HepG2 (cell line): ENCODE data around the gene CHMP5. TPM values are rescaled to one million over a fixed set of nuclear protein-coding genes. Genes with fewer than 3 reads are reported as not detected.

Experiments
- CEBPB ChIP-seq: IDR thresholded peaks from 2 replicates; pipeline ENCODE4 v1.6.1; 2011; ENCODE audit warnings: low read depth, low read length, improper control_type of control experiment, borderline replicate concordance
- CTCF ChIP-seq: sonication (generic); formaldehyde crosslinking; IDR thresholded peaks from 2 replicates; pipeline ENCODE4 v1.5.0; 2020; ENCODE audit warnings: mild to moderate bottlenecking, missing genetic modification reagents, moderate library complexity
- FOXA1 ChIP-seq, 2 experiments: fragments of 450-650 bp in 1 of 2; sonication (generic) in 1 of 2; formaldehyde crosslinking in 1 of 2; IDR thresholded peaks; 2 replicates each; pipeline versions ENCODE4 v1.4.0 to v1.6.1; 2016 to 2020; ENCODE audit warnings: missing genetic modification reagents in 1 of 2
- KLF16 ChIP-seq, 2 experiments: sonication (generic) in 1 of 2; formaldehyde crosslinking in 1 of 2; IDR thresholded peaks; 2 replicates each; pipeline versions ENCODE4 v1.6.1 to v1.8.0; 2016 to 2023; ENCODE audit warnings: missing genetic modification reagents in 2 of 2, missing compliant biosample characterization in 1 of 2
- NCOA5 ChIP-seq: sonication (generic); formaldehyde crosslinking; IDR thresholded peaks from 2 replicates; pipeline ENCODE4 v1.4.0; 2020; ENCODE audit warnings: missing genetic modification reagents
- RXRA ChIP-seq: sonication (generic); formaldehyde crosslinking; IDR thresholded peaks from 2 replicates; pipeline ENCODE4 v1.5.1; 2020; ENCODE audit warnings: missing genetic modification reagents
- SOX13 ChIP-seq, 3 experiments: fragments of 450-650 bp in 1 of 3; sonication (generic) in 1 of 3; formaldehyde crosslinking in 1 of 3; IDR thresholded peaks in 2 of 3; conservative IDR thresholded peaks in 1 of 3; 2 replicates each; pipeline versions ENCODE4 v1.5.0 to v1.6.1; 2016 to 2020; ENCODE audit warnings: antibody characterized with exemption in 1 of 3, mild to moderate bottlenecking in 1 of 3, missing compliant biosample characterization in 1 of 3, missing genetic modification reagents in 1 of 3, moderate library complexity in 1 of 3
- SP5 ChIP-seq: IDR thresholded peaks from 2 replicates; pipeline ENCODE4 v1.6.1; 2016; ENCODE audit warnings: low read depth, borderline replicate concordance
- ZFX ChIP-seq: sonication (generic); formaldehyde crosslinking; IDR thresholded peaks from 2 replicates; pipeline ENCODE4 v1.4.0; 2020; ENCODE audit warnings: mild to moderate bottlenecking, low read depth, missing genetic modification reagents, moderate library complexity
- ZKSCAN8 ChIP-seq: IDR thresholded peaks from 2 replicates; pipeline ENCODE4 v1.6.1; 2016; ENCODE audit warnings: borderline replicate concordance, missing genetic modification reagents, missing compliant biosample characterization
- ZNF281 ChIP-seq: sonication (generic); formaldehyde crosslinking; IDR thresholded peaks from 2 replicates; pipeline ENCODE4 v1.4.0; 2020; ENCODE audit warnings: missing genetic modification reagents, borderline replicate concordance
- ZNF501 ChIP-seq: sonication (generic); formaldehyde crosslinking; IDR thresholded peaks from 2 replicates; pipeline ENCODE4 v1.5.1; 2020; ENCODE audit warnings: mild to moderate bottlenecking, moderate library complexity, missing genetic modification reagents
- ZNF558 ChIP-seq: sonication (generic); formaldehyde crosslinking; IDR thresholded peaks from 2 replicates; pipeline ENCODE4 v1.9.0; 2022; ENCODE audit warnings: mild to moderate bottlenecking, missing genetic modification reagents, borderline replicate concordance
- ZNF747 ChIP-seq: sonication (generic); formaldehyde crosslinking; IDR thresholded peaks from 2 replicates; pipeline ENCODE4 v1.8.1; 2023; ENCODE audit warnings: missing genetic modification reagents, mild to moderate bottlenecking, borderline replicate concordance
- ZNF781 ChIP-seq: sonication (generic); formaldehyde crosslinking; IDR thresholded peaks from 2 replicates; pipeline ENCODE4 v1.5.1; 2020; ENCODE audit warnings: borderline replicate concordance, mild to moderate bottlenecking, missing genetic modification reagents; ENCODE audit errors: not compliant biosample characterization
- polyA plus RNA-seq, 8 experiments: library from polyadenylated mRNA; depleted of rRNA in 3 of 8; stranded (reverse) in 7 of 8; unstranded in 1 of 8; fragments of >200 nt; fragmentation: Illumina TruSeq in 4 of 8; extraction: Trizol in 4 of 8; gene quantifications; 2 replicates each; pipeline versions ENCODE4 v1.2.1 to v1.2.3, GENCODE V29; 2011 to 2016; ENCODE audit warnings: low read depth in 4 of 8, missing spikeins in 1 of 8, mixed read lengths in 1 of 8; ENCODE audit not compliant: insufficient read depth in 1 of 8
- total RNA-seq, 5 experiments: library from RNA; depleted of rRNA; stranded (reverse); fragments of >200 nt; fragmentation: Illumina TruSeq; extraction: Trizol; gene quantifications; 2 replicates each; pipeline ENCODE4 v1.2.3, GENCODE V29; 2016; ENCODE audit warnings: low read depth in 1 of 5
- TF ChIP-seq, protein P1 (sequence below), 2 experiments: sonication (generic) in 1 of 2; formaldehyde crosslinking in 1 of 2; IDR thresholded peaks; 2 replicates each; pipeline versions ENCODE4 v1.5.1 to v1.6.1; 2011 to 2020; ENCODE audit warnings: borderline replicate concordance in 1 of 2, low read depth in 1 of 2, low read length in 1 of 2, mild to moderate bottlenecking in 1 of 2, missing genetic modification reagents in 1 of 2, moderate library complexity in 1 of 2
- TF ChIP-seq, protein P2 (sequence below): sonication (generic); formaldehyde crosslinking; IDR thresholded peaks from 2 replicates; pipeline ENCODE4 v1.9.0; 2022; ENCODE audit warnings: low read depth, missing genetic modification reagents

CHMP5 gene
- total and polyA plus RNA-seq, 2 of the 13 experiments (the other 11 are each of a cell fraction or from before 2014, with no cell fraction given) = 46.0 to 57.3 TPM

- peak; percentile 85 for TF ChIP-seq CTCF (CRISPR knock-in tag)
- TF ChIP-seq, protein P1, sequence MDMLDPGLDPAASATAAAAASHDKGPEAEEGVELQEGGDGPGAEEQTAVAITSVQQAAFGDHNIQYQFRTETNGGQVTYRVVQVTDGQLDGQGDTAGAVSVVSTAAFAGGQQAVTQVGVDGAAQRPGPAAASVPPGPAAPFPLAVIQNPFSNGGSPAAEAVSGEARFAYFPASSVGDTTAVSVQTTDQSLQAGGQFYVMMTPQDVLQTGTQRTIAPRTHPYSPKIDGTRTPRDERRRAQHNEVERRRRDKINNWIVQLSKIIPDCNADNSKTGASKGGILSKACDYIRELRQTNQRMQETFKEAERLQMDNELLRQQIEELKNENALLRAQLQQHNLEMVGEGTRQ (IDR thresholded peaks at IDR 0.05; ENCODE audit: low read depth, low read length) = no peak; the same call in 1 of the 2 replicates
- TF ChIP-seq, protein P1 (CRISPR knock-in tag; IDR thresholded peaks at IDR 0.05; ENCODE audit: borderline replicate concordance) = no peak; the same call in 1 of the 2 replicates
- TF ChIP-seq KLF16 (CRISPR knock-in tag; IDR thresholded peaks at IDR 0.05) = no peak
- no peak for TF ChIP-seq SOX13 (IDR thresholded peaks at IDR 0.05)
- TF ChIP-seq SOX13 (CRISPR knock-in tag; conservative IDR thresholded peaks at IDR 0.05 in 1 of 2, IDR thresholded peaks at IDR 0.05 in 1 of 2) = peak in 1 of 2 experiments; percentile 37; a peak in 1 of 4 replicates
- no peak for TF ChIP-seq CEBPB
- TF ChIP-seq ZNF747 (CRISPR knock-in tag) = no peak
- peak; percentile 25; the same call in 1 of the 2 replicates for TF ChIP-seq RXRA (CRISPR knock-in tag)
- peak; percentile 19; the same call in 1 of the 2 replicates for TF ChIP-seq ZFX (CRISPR knock-in tag)
- TF ChIP-seq, protein P2, sequence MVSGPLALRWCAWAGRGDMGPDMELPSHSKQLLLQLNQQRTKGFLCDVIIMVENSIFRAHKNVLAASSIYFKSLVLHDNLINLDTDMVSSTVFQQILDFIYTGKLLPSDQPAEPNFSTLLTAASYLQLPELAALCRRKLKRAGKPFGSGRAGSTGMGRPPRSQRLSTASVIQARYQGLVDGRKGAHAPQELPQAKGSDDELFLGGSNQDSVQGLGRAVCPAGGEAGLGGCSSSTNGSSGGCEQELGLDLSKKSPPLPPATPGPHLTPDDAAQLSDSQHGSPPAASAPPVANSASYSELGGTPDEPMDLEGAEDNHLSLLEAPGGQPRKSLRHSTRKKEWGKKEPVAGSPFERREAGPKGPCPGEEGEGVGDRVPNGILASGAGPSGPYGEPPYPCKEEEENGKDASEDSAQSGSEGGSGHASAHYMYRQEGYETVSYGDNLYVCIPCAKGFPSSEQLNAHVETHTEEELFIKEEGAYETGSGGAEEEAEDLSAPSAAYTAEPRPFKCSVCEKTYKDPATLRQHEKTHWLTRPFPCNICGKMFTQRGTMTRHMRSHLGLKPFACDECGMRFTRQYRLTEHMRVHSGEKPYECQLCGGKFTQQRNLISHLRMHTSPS = peak; percentile 39; the same call in 1 of the 2 replicates
- TF ChIP-seq NCOA5 = no peak
- TF ChIP-seq ZNF781 (CRISPR knock-in tag) = no peak
- no peak for TF ChIP-seq ZNF558 (CRISPR knock-in tag)
- TF ChIP-seq FOXA1 (IDR thresholded peaks at IDR 0.05) = no peak
- peak; percentile 17; the same call in 1 of the 2 replicates for TF ChIP-seq FOXA1 (CRISPR knock-in tag; IDR thresholded peaks at IDR 0.05)
- TF ChIP-seq SP5 (CRISPR knock-in tag) = peak; percentile 82
- TF ChIP-seq ZNF501 = 0 out of 2 replicates have a peak, but pooled peaks have one; percentile 29
- no peak for TF ChIP-seq ZKSCAN8 (CRISPR knock-in tag)
- TF ChIP-seq ZNF281 (CRISPR knock-in tag) = no peak
Measured at GRCh38 chr9:33229359-33230114, 35.3 kb upstream of the CHMP5 start (continued).
